A549 (cell line): ENCODE data around the gene RXRA. TPM values are rescaled to one million over a fixed set of nuclear protein-coding genes. Genes with fewer than 3 reads are reported as not detected.

Experiments
- ATAC-seq, 2 experiments: fragments of 200-7000 bp in 1 of 2; fragments of >200 bp in 1 of 2; cut with Nextera tagmentation in 1 of 2; cut with Tn5 transposase in 1 of 2; 3 replicates each; pipeline versions ENCODE4 v1.8.0 to v1.9.1; 2018 to 2020; ENCODE audit warnings: mild to moderate bottlenecking in 1 of 2, moderate library complexity in 1 of 2
- CTCF ChIA-PET: fragments of 300-600 bp; sonication (Branson Sonifier 250); formaldehyde crosslinking; extraction: SDS; loops from one replicate; lab custom pipeline; 2021; ENCODE audit warnings: antibody characterized with exemption, inconsistent platforms; lab: Yijun Ruan, JAX
- POLR2A ChIA-PET: fragments of 350-600 bp; formaldehyde crosslinking; extraction: SDS; loops from one replicate; lab custom pipeline; 2021; ENCODE audit warnings: antibody characterized with exemption, inconsistent platforms; lab: Yijun Ruan, JAX
- DNase-seq, 2 experiments: peaks; one replicate each; pipeline versions ENCODE4 v3.0.0 to v3.0.0-alpha.2; 2011 to 2016; ENCODE audit warnings: low read depth in 1 of 2, low spot score in 1 of 2
- FAIRE-seq: peaks from 2 replicates; lab custom pipeline; 2011; peaks lifted over from hg19 to GRCh38; lab: Jason Lieb, UNC
- H3K27ac ChIP-seq, 2 experiments: fragments of >200 bp; sonication (Bioruptor Twin); formaldehyde crosslinking; 3 replicates each; pipeline ENCODE4 v1.5.1; 2016 to 2017
- H3K4me1 ChIP-seq: fragments of >200 bp; sonication (Bioruptor Twin); formaldehyde crosslinking; 3 replicates; pipeline ENCODE4 v1.6.1; 2016
- H3K4me2 ChIP-seq: fragments of >200 bp; sonication (Bioruptor Twin); formaldehyde crosslinking; 3 replicates; pipeline ENCODE4 v1.6.1; 2016
- H3K4me3 ChIP-seq: fragments of >200 bp; sonication (Bioruptor Twin); formaldehyde crosslinking; 3 replicates; pipeline ENCODE4 v1.5.1; 2016
- H3K9me3 ChIP-seq: fragments of >200 bp; sonication (Bioruptor Twin); formaldehyde crosslinking; 3 replicates; pipeline ENCODE4 v1.6.1; 2016
- CBX8 ChIP-seq: fragments of 200-600 bp; sonication (generic); IDR thresholded peaks from 2 replicates; pipeline ENCODE4 v1.6.1; 2016
- CEBPB ChIP-seq, 2 experiments: fragments of >200 bp in 1 of 2; sonication (Bioruptor Twin) in 1 of 2; formaldehyde crosslinking in 1 of 2; IDR thresholded peaks; 2 replicates each; pipeline ENCODE4 v1.6.1; 2012 to 2016
- CHD2 ChIP-seq: fragments of 150-350 bp; IDR thresholded peaks from 2 replicates; pipeline ENCODE4 v1.6.1; 2014; ENCODE audit warnings: low read length; ENCODE audit not compliant: partially characterized antibody
- CHD4 ChIP-seq: fragments of 200-600 bp; sonication (generic); IDR thresholded peaks from 2 replicates; pipeline ENCODE4 v1.6.1; 2016; ENCODE audit warnings: antibody characterized with exemption, mild to moderate bottlenecking, borderline replicate concordance
- EHF ChIP-seq: fragments of 250-450 bp; sonication (Bioruptor Pico); IDR thresholded peaks from 2 replicates; pipeline ENCODE4 v1.5.0; 2020; ENCODE audit warnings: mild to moderate bottlenecking
- EHMT2 ChIP-seq: fragments of 200-600 bp; sonication (generic); IDR thresholded peaks from 2 replicates; pipeline ENCODE4 v1.6.1; 2016; ENCODE audit warnings: antibody characterized with exemption, low read depth, mild to moderate bottlenecking, moderate library complexity
- FOSB ChIP-seq: fragments of 250-450 bp; sonication (Bioruptor Pico); IDR thresholded peaks from 2 replicates; pipeline ENCODE4 v1.5.0; 2020; ENCODE audit warnings: mild to moderate bottlenecking, moderate library complexity
- HDAC2 ChIP-seq: fragments of 200-600 bp; sonication (generic); IDR thresholded peaks from 2 replicates; pipeline ENCODE4 v1.6.1; 2016
- HOXA7 ChIP-seq: fragments of 250-450 bp; sonication (Bioruptor Pico); IDR thresholded peaks from 2 replicates; pipeline ENCODE4 v1.5.0; 2020; ENCODE audit warnings: mild to moderate bottlenecking, moderate library complexity
- JUN ChIP-seq, 2 experiments: fragments of >200 bp; sonication (Bioruptor Twin); formaldehyde crosslinking; IDR thresholded peaks; 2 replicates in 1 of 2; 3 replicates in 1 of 2; pipeline ENCODE4 v1.6.1; 2016 to 2017
- MAZ ChIP-seq: fragments of 150-350 bp; IDR thresholded peaks from 2 replicates; pipeline ENCODE4 v1.6.1; 2014; ENCODE audit warnings: antibody characterized with exemption, low read depth, low read length, borderline replicate concordance
- NFE2L2 ChIP-seq: fragments of 150-350 bp; conservative IDR thresholded peaks from 2 replicates; pipeline ENCODE4 v1.6.1; 2014; ENCODE audit warnings: low read length
- NPAS2 ChIP-seq: fragments of 250-450 bp; sonication (Bioruptor Pico); IDR thresholded peaks from 2 replicates; pipeline ENCODE4 v1.8.0; 2022; ENCODE audit warnings: mild to moderate bottlenecking, moderate library complexity, borderline replicate concordance
- POLR2AphosphoS2 ChIP-seq: conservative IDR thresholded peaks from 2 replicates; pipeline ENCODE4 v1.6.1; 2012; ENCODE audit warnings: low read length, improper control_type of control experiment, inconsistent platforms
- RAD21 ChIP-seq, 2 experiments: fragments of >200 bp in 1 of 2; sonication (Bioruptor Twin) in 1 of 2; formaldehyde crosslinking in 1 of 2; IDR thresholded peaks in 1 of 2; conservative IDR thresholded peaks in 1 of 2; 2 replicates in 1 of 2; 3 replicates in 1 of 2; pipeline ENCODE4 v1.6.1; 2012 to 2018; ENCODE audit warnings: inconsistent platforms in 1 of 2
- RCOR1 ChIP-seq: fragments of 150-350 bp; IDR thresholded peaks from 2 replicates; pipeline ENCODE4 v1.6.1; 2014; ENCODE audit warnings: antibody characterized with exemption, low read length, low read depth
- SREBF2 ChIP-seq: fragments of 450-650 bp; IDR thresholded peaks from 2 replicates; pipeline ENCODE4 v1.6.1; 2014; ENCODE audit warnings: mild to moderate bottlenecking, moderate library complexity
- ZFP36 ChIP-seq: fragments of 450-650 bp; IDR thresholded peaks from 2 replicates; pipeline ENCODE4 v1.6.1; 2014; ENCODE audit warnings: borderline replicate concordance; ENCODE audit not compliant: partially characterized antibody
- ZNF302 ChIP-seq: fragments of 250-450 bp; sonication (Bioruptor Pico); IDR thresholded peaks from 2 replicates; pipeline ENCODE4 v1.9.0; 2021; ENCODE audit warnings: inconsistent platforms, mild to moderate bottlenecking, moderate library complexity
- WGBS: methylation state at CpG from one replicate; pipeline ENCODE4 v1.1.6; 2017; ENCODE audit errors: missing lambda C conversion rate; 5-methylcytosine and 5-hydroxymethylcytosine counted together
- polyA plus RNA-seq, 4 experiments: library from polyadenylated mRNA; depleted of rRNA in 3 of 4; stranded (reverse); fragments of >200 nt; fragmentation: RNase III in 1 of 4; extraction: RNeasy Plus Mini Kit Qiagen cat#74134 plus additional on column Dnase treatment in 1 of 4; gene quantifications; 2 replicates in 3 of 4; 3 replicates in 1 of 4; pipeline ENCODE4 v1.2.3, GENCODE V29; 2011 to 2017
- TF ChIP-seq, protein P1 (sequence below): fragments of 250-450 bp; sonication (Bioruptor Pico); IDR thresholded peaks from 2 replicates; pipeline ENCODE4 v1.5.0; 2020; ENCODE audit warnings: low read depth, mild to moderate bottlenecking, moderate library complexity
- TF ChIP-seq, protein P2 (sequence below): IDR thresholded peaks from 2 replicates; pipeline ENCODE4 v1.6.1; 2012; ENCODE audit warnings: low read depth, borderline replicate concordance
- TF ChIP-seq, protein P3 (sequence below): fragments of 200-600 bp; sonication (generic); IDR thresholded peaks from 2 replicates; pipeline ENCODE4 v1.6.1; 2016; ENCODE audit warnings: antibody characterized with exemption, mild to moderate bottlenecking, moderate library complexity

RXRA gene
- polyA plus RNA-seq, 2 of the 4 experiments (the other 2 are of a cell fraction): 6.6 to 23.9 TPM

DNA sequence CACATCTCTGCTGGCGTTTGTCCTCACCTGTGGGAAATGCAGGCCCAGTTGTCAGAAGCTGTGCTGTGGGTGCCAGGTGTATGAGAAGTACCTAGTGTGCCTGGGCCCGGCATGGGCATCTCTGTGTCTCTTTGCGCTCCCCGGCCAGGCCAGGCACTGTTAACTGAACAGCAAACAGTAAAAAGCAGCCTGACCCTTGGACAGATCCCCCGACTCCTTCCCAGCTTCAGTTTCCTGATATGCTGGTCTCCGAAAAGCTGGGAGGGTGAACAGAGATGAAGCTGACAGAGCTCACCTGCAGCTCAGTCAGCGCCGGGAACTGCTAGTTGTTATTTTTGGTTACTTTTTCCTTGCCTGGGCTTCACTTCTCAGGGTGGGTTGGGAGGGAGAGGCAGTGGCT, 28.9 kb downstream of the RXRA start:
- 91% methylated on average over 8 of the region's 8 CpGs for WGBS
- POLR2A ChIA-PET: no interaction called here
- CTCF ChIA-PET: interaction anchor here (1.3 to 2.7 kb wide), 5 partner anchors 10 to 184 kb away, joined by 3 to 10 read pairs (median 6); no protein-coding TSS in a partner anchor

DNA sequence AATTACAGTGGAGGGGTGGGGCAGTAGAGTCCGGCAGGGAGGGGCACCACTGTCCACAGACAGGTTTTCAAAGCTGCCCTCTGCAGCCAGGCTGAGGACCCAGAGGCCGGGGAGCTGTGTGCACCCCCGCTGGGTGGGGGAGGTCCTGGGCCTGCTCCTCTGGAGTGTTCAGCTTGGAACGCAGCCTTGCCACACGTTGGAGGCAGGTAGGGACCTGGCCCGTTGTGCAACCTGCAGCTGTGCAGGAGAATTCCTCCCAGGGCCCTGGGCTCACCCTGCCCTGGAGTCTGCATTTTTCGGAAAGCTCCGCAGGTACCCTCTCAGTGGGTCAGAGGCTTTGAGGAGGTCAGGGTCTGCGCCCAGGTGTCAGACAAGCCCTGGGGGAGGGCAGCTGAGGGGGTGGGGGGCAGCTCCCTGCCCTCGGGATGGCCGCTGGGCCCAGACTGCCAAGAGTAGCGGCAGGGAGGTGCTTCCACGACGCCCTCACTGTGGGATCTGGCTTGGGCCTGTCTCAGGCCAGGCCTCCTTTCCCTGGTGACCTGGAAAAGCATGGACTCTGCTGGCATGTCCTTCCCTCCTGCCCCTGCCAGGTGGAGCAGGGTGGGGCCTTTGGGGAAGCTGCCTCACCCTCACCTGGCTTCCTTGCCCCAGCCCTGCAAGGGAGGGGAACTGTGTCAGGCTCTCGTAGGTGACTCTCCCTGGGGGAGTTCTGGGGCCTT, 29.5 kb downstream of the RXRA start:
- CTCF ChIA-PET: interaction anchor here (1.3 to 2.7 kb wide), 6 partner anchors 9 to 185 kb away, joined by 3 to 10 read pairs (median 6); no protein-coding TSS in a partner anchor
- H3K4me1 ChIP-seq: peaks cover 17% of the 10 kb centered on the region
- no peak overlapping the region for H3K4me3 ChIP-seq
- H3K4me2 ChIP-seq: no peak overlapping the region
- ATAC-seq (no peak), FAIRE-seq (no peak), DNase-seq (no peak)
- H3K27ac ChIP-seq: peak overlapping the region in 1 of 2 experiments; percentile 31; a peak in 1 of 6 replicates
- POLR2A ChIA-PET: no interaction called here
- no peak for TF ChIP-seq EHMT2
- TF ChIP-seq CBX8: no peak
- no peak for TF ChIP-seq RAD21 (conservative IDR thresholded peaks at IDR 0.05 in 1 of 2, IDR thresholded peaks at IDR 0.05 in 1 of 2)
- TF ChIP-seq NFE2L2: no peak
- TF ChIP-seq, protein P1, sequence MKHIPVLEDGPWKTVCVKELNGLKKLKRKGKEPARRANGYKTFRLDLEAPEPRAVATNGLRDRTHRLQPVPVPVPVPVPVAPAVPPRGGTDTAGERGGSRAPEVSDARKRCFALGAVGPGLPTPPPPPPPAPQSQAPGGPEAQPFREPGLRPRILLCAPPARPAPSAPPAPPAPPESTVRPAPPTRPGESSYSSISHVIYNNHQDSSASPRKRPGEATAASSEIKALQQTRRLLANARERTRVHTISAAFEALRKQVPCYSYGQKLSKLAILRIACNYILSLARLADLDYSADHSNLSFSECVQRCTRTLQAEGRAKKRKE (CRISPR knock-in tag): no peak
- TF ChIP-seq CEBPB (IDR thresholded peaks at IDR 0.05): no peak
- TF ChIP-seq, protein P2, sequence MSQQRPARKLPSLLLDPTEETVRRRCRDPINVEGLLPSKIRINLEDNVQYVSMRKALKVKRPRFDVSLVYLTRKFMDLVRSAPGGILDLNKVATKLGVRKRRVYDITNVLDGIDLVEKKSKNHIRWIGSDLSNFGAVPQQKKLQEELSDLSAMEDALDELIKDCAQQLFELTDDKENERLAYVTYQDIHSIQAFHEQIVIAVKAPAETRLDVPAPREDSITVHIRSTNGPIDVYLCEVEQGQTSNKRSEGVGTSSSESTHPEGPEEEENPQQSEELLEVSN: no peak
- TF ChIP-seq FOSB (CRISPR knock-in tag): no peak
- no peak for TF ChIP-seq POLR2AphosphoS2
- TF ChIP-seq HDAC2: no peak
- TF ChIP-seq CHD4: no peak
- TF ChIP-seq RCOR1: no peak
- no peak for TF ChIP-seq SREBF2
- no peak for TF ChIP-seq ZFP36
- TF ChIP-seq JUN (IDR thresholded peaks at IDR 0.05): no peak
- H3K9me3 ChIP-seq: no peaks in the 10 kb centered on the region
- 79% methylated on average over 11 of the region's 15 CpGs for WGBS

More for the DNA sequence above, 28.9 kb downstream of the RXRA start:
- no peak for FAIRE-seq
- ATAC-seq: no peak
- Histone ChIP-seq H3K4me2 (no peak overlapping the region), H3K27ac (no peak overlapping the region), H3K9me3 (no peaks in the 10 kb centered on the region), H3K4me1 (peaks cover 17% of the 10 kb centered on the region), H3K4me3 (no peak overlapping the region)
- DNase-seq: no peak
- TF ChIP-seq EHF (CRISPR knock-in tag): no peak
- TF ChIP-seq CHD2: no peak
- TF ChIP-seq NPAS2 (CRISPR knock-in tag): no peak

DNA sequence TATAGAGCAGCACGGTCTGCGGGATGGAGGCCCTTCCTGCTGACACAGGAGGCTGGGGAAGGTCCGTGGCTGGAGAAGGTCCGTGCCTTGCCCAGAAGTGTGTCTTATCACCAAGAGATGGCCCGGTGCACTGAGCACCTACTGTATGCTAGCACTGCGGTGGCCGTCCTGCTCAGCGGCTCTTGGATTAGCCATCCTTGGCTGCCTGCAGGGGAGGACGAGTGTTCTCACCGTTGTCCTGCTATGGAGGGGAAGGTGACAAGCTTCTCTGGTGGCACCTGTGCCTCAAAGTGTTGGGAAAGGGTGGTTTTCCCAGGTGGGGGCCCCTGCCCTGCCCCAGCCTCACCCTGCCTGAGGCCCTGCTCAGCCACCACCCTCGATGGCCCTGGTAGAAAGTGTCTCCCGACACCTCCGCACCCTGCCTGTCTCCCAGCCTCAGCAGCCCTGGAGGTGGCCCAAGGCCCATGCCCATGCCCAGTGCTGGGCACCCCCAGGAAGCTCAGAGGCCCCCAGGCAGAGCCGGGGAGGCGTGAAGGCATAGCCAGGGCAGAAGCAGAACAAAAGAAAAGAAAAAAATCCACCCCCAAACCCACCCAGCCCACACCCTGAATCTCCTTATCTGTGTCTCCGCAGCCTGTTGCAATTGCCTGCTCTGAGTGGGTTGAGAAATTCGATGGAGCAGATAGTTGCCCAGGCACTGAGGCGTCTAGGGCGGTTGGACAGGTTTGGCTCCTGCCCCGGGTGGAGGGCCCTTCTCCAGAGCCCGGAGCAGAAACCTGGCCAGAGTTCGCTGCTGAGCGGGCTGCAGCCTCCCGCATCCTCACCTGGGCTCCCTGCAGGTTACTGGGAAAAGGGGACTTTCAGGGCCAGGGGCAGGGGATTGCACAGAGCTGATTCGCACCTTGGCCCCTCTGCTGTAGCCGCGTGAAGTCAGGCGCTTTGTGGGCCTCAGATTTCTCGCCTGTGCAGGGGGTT, 30.5 kb downstream of the RXRA start:
- H3K4me1 ChIP-seq: peaks cover 17% of the 10 kb centered on the region
- H3K9me3 ChIP-seq: no peaks in the 10 kb centered on the region
- TF ChIP-seq HOXA7 (no peak), MAZ (no peak), ZNF302 (CRISPR knock-in tag) (no peak), JUN (IDR thresholded peaks at IDR 0.05) (no peak), FOSB (CRISPR knock-in tag) (no peak)
- TF ChIP-seq, protein P3, sequence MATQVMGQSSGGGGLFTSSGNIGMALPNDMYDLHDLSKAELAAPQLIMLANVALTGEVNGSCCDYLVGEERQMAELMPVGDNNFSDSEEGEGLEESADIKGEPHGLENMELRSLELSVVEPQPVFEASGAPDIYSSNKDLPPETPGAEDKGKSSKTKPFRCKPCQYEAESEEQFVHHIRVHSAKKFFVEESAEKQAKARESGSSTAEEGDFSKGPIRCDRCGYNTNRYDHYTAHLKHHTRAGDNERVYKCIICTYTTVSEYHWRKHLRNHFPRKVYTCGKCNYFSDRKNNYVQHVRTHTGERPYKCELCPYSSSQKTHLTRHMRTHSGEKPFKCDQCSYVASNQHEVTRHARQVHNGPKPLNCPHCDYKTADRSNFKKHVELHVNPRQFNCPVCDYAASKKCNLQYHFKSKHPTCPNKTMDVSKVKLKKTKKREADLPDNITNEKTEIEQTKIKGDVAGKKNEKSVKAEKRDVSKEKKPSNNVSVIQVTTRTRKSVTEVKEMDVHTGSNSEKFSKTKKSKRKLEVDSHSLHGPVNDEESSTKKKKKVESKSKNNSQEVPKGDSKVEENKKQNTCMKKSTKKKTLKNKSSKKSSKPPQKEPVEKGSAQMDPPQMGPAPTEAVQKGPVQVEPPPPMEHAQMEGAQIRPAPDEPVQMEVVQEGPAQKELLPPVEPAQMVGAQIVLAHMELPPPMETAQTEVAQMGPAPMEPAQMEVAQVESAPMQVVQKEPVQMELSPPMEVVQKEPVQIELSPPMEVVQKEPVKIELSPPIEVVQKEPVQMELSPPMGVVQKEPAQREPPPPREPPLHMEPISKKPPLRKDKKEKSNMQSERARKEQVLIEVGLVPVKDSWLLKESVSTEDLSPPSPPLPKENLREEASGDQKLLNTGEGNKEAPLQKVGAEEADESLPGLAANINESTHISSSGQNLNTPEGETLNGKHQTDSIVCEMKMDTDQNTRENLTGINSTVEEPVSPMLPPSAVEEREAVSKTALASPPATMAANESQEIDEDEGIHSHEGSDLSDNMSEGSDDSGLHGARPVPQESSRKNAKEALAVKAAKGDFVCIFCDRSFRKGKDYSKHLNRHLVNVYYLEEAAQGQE: no peak
- FAIRE-seq (no peak), ATAC-seq (no peak), DNase-seq (no peak)
- no peak overlapping the region for H3K4me3 ChIP-seq
- peak overlapping the region in 1 of 2 experiments; percentile 8; a peak in 1 of 6 replicates for H3K27ac ChIP-seq
- no peak overlapping the region for H3K4me2 ChIP-seq
- ChIA-PET CTCF (interaction anchor here (1.3 to 1.5 kb wide), 2 partner anchors 10 to 13 kb away, joined by 4 to 5 read pairs; no protein-coding TSS in a partner anchor), POLR2A (no interaction called here)
- WGBS: 86% methylated on average over 23 of the region's 29 CpGs
